Measurements from ENCODE around the gene VTN.

GRCh38 chr17:28370744-28371103 lies 617 bp upstream of the VTN start:
- TF ChIP-seq CTCF (IDR thresholded peaks at IDR 0.05; ENCODE audit: insufficient read depth, low read depth, low read length) (no peak), EZH2 (IDR thresholded peaks at IDR 0.05; ENCODE audit: insufficient read depth, low read length) (no peak)
